Activated effector memory CD4-positive, alpha-beta T cell treated with Interleukin-2 at 50 U/mL for 16 hours (primary cell): ENCODE data around the gene CDR2L.

Experiments
- DNase-seq: peaks from one replicate; pipeline ENCODE4 v3.0.0-alpha.2; 2020

CDR2L gene

DNA sequence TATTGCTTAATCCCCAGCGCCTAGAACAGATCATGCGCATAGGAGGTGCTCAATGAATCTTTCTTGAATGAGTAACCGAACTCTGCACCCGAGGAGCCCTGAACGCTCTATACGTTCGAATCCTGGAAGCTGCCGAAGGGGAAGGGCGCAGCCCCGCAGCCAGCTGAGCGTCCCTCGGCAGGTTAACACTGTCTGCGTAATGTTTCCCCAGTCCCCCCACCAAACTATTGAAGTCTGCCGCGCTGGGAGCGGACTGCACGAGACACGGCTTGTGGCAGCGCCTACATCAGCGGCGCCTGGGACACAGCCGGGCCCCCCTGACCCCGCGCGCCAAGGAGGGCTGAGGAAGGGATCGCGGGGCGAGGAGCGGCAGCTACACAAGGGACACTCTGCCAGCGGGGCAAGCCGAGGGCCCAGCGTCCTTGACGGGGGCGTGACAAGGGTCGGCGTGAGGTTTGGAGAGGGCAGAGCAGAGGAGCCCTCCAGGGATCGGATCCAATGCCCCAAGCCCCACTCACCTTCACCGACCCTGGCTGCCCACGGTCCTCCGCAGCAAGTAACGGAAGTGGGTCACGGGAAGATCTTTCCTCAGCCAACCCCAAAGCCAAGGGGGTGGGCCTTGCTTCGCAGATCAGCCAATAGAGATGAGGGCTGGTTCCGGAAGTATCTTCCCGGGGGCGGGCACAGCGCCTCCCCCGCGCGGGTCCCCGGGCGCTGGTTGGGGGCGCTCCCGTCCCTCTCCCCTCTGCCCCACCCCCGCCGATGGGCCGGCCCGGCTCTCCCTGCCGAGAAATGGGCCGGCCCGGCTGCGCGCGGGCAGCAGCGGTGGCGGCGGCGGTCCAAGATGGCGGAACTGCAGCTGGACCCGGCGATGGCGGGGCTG is 59.2 kb downstream of the CDR2L start, which contains the start of the genes ATP5PD and KCTD2:
Gene ATP5PD (minus strand): TSS at position 563 of the 883 bp plus-strand sequence. CDS start 4,319 bp downstream, outside the sequence.
Gene KCTD2 (plus strand): TSS at position 819 of the 883 bp plus-strand sequence. CDS start 26 bp downstream, at position 845.
- peak; percentile 94 for DNase-seq

- no peak for DNase-seq
These were observed 60.1 kb downstream of the CDR2L start for GRCh38 chr17:75047398-75048098.

DNA sequence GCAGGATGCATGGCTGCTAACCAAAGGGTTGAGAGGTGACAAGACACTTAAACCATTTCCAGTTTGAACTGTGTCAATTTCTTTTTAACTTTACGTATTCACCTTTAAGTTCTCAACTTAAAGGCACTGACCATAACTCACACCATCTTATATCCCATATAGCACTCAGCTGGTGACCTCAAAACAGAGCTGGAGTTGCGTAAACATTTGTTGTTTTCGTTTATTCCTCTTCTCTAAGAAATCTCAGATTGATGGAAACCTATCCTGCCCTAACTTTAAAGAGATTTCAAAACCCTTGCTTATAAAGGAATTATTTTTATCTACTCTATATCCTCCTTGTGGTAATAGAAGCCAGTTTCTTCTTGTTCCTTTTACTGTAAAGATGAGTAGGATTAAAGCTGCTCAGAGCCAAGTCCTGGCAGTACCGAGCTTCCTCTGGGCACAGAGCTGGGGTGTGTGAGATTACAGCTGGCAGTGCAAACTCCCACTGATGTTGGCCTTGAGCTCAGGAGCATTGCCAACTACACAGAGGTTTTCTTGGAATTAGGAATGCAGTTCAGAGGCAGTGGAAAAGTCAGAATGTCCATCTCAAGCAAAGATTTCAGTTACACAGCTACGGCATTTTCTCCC is 60.9 kb downstream of the CDR2L start:
- DNase-seq, result no peak

GRCh38 chr17:75049057-75049456 is 61.6 kb downstream of the CDR2L start:
- DNase-seq, result no peak

GRCh38 chr17:75049706-75050105 is 62.3 kb downstream of the CDR2L start:
- DNase-seq, result no peak

- DNase-seq, result no peak
These were observed 64.5 kb downstream of the CDR2L start for GRCh38 chr17:75051941-75052340.
